Activated CD4-positive, alpha-beta T cell treated with anti-CD3 and anti-CD28 coated beads, Interleukin-2, Interleukin-4, amounts not matched to agents 100 ng/mL and 50 ng/mL, durations not matched to agents 16 hours and 8 hours (primary cell): ENCODE results near the gene TRIM33.
A peak's percentile ranks its signal among the peaks of the same experiment; 100 is the strongest.
"Not testable (repeated sequence)": the region's sequence is repeated elsewhere in the genome, so short reads cannot be mapped to it uniquely, and the experiment has no call there.

ENCODE experiments used
- DNase-seq: peaks from one replicate; pipeline ENCODE4 v3.0.0-alpha.2; 2020; ENCODE audit warnings: low spot score

The TRIM33 gene

GRCh38 chr1:114467491-114467890 is 43.5 kb downstream of the TRIM33 start:
- DNase-seq = no peak

- DNase-seq = no peak
These were observed 44.5 kb downstream of the TRIM33 start for GRCh38 chr1:114466334-114467014.

- no peak for DNase-seq
These were observed 48.0 kb downstream of the TRIM33 start for GRCh38 chr1:114462963-114463362.

- DNase-seq = no peak
These were observed 48.7 kb downstream of the TRIM33 start for GRCh38 chr1:114462341-114462740.

GRCh38 chr1:114458237-114458777 is 52.7 kb downstream of the TRIM33 start:
- DNase-seq = peak; percentile 54

- DNase-seq = no peak
These were observed 53.2 kb downstream of the TRIM33 start for GRCh38 chr1:114457675-114458236.

GRCh38 chr1:114456586-114456985 is 54.4 kb downstream of the TRIM33 start:
- no peak for DNase-seq

GRCh38 chr1:114455102-114455785 is 55.8 kb downstream of the TRIM33 start:
- no peak for DNase-seq

GRCh38 chr1:114454539-114454938 is 56.5 kb downstream of the TRIM33 start:
- DNase-seq = no peak

GRCh38 chr1:114453361-114453784 is 57.6 kb downstream of the TRIM33 start:
- DNase-seq = no peak

GRCh38 chr1:114448370-114449036 is 62.5 kb downstream of the TRIM33 start:
- no peak for DNase-seq

GRCh38 chr1:114446198-114446597 is 64.8 kb downstream of the TRIM33 start:
- DNase-seq = no peak

- not testable (repeated sequence) for DNase-seq
These were observed 67.8 kb downstream of the TRIM33 start for GRCh38 chr1:114443226-114443625.

- DNase-seq = no peak
These were observed 69.7 kb downstream of the TRIM33 start for GRCh38 chr1:114441332-114441731.

- no peak for DNase-seq
These were observed 71.6 kb downstream of the TRIM33 start for GRCh38 chr1:114439369-114439768.

- DNase-seq = no peak
These were observed 73.2 kb downstream of the TRIM33 start for GRCh38 chr1:114437812-114438211.

- DNase-seq = no peak
These were observed 74.2 kb downstream of the TRIM33 start for GRCh38 chr1:114436799-114437198.

GRCh38 chr1:114435088-114435715 is 75.8 kb downstream of the TRIM33 start:
- DNase-seq = no peak

- DNase-seq = no peak
These were observed 80.0 kb downstream of the TRIM33 start for GRCh38 chr1:114431026-114431425.

- no peak for DNase-seq
These were observed 82.8 kb downstream of the TRIM33 start for GRCh38 chr1:114428083-114428754.

- no peak for DNase-seq
These were observed 83.4 kb downstream of the TRIM33 start for GRCh38 chr1:114427612-114428011.
